Endothelial cell of umbilical vein (primary cell): Measurements from ENCODE around the gene XXYLT1. TPM values are rescaled to one million over a fixed set of nuclear protein-coding genes. Genes with fewer than 3 reads are reported as not detected.

ENCODE experiments used
- BruUV-seq: library from RNA; stranded (reverse); fragments of 400-500 nt; replicated peaks from 2 replicates; lab custom pipeline; 2021; lab: Mats Ljungman, UMichigan
- CTCF ChIA-PET: fragments of 300-600, 350-600 bp; sonication (Branson Sonifier 250); formaldehyde crosslinking; loops from one replicate; lab custom pipeline; 2021; ENCODE audit warnings: antibody characterized with exemption, inconsistent platforms; lab: Charles Lee
- POLR2A ChIA-PET: fragments of 300-600, 350-600 bp; sonication (Branson Sonifier 250); formaldehyde crosslinking; loops from one replicate; lab custom pipeline; 2021; ENCODE audit warnings: antibody characterized with exemption, inconsistent platforms; lab: Charles Lee
- DNase-seq: peaks from one replicate; pipeline ENCODE4 v3.0.0-alpha.2; 2011; ENCODE audit warnings: low read depth, low spot score
- FAIRE-seq: peaks from 2 replicates; lab custom pipeline; 2011; peaks lifted over from hg19 to GRCh38; lab: Jason Lieb, UNC
- H2AFZ ChIP-seq: 2 replicates; pipeline ENCODE4 v1.6.0; 2012; ENCODE audit warnings: low read depth, low read length, control low read depth, inconsistent platforms
- H3K27ac ChIP-seq: 2 replicates; pipeline ENCODE4 v1.5.1; 2011; ENCODE audit warnings: low read depth, mild to moderate bottlenecking, control low read depth, low read length, moderate library complexity; ENCODE audit not compliant: insufficient read depth
- H3K27me3 ChIP-seq, 2 experiments: 2 replicates each; pipeline versions ENCODE4 v1.6.0 to v1.6.1; 2011; ENCODE audit warnings: low read length in 2 of 2, mixed read lengths in 1 of 2; ENCODE audit not compliant: control insufficient read depth in 2 of 2, insufficient read depth in 2 of 2
- H3K36me3 ChIP-seq, 2 experiments: 2 replicates in 1 of 2; 3 replicates in 1 of 2; pipeline ENCODE4 v1.5.1; 2011; ENCODE audit warnings: low read length in 2 of 2, mild to moderate bottlenecking in 1 of 2, moderate library complexity in 1 of 2; ENCODE audit not compliant: control insufficient read depth in 2 of 2, insufficient read depth in 2 of 2; ENCODE audit errors: extremely low read depth in 1 of 2
- H3K4me1 ChIP-seq: 3 replicates; pipeline ENCODE4 v1.5.1; 2011; ENCODE audit warnings: mild to moderate bottlenecking, low read length; ENCODE audit not compliant: control insufficient read depth, insufficient read depth; ENCODE audit errors: extremely low read depth
- H3K4me2 ChIP-seq: 2 replicates; pipeline ENCODE4 v1.6.1; 2011; ENCODE audit warnings: low read length, control low read depth, mixed read lengths; ENCODE audit not compliant: insufficient read depth
- H3K4me3 ChIP-seq, 3 experiments: fragments of 200-600 bp in 1 of 3; sonication (generic), shearing (Covaris generic) in 1 of 3; replicated peaks in 1 of 3; 2 replicates each; pipeline ENCODE4 v1.5.1; 2011 to 2016; ENCODE audit warnings: control low read depth in 3 of 3, low read length in 3 of 3, mild to moderate bottlenecking in 2 of 3, inconsistent platforms in 1 of 3, low read depth in 1 of 3, moderate library complexity in 1 of 3; ENCODE audit not compliant: insufficient read depth in 1 of 3
- H3K79me2 ChIP-seq: 2 replicates; pipeline ENCODE4 v1.6.0; 2012; ENCODE audit warnings: low read length, inconsistent platforms; ENCODE audit not compliant: control insufficient read depth, insufficient read depth
- H3K9ac ChIP-seq: replicated peaks from 2 replicates; pipeline ENCODE3; 2011; ENCODE audit warnings: low read length, control low read depth; ENCODE audit not compliant: insufficient read depth; ENCODE audit errors: extremely low read depth
- H3K9me1 ChIP-seq: replicated peaks from 3 replicates; pipeline ENCODE4 v1.6.0; 2011; ENCODE audit warnings: mild to moderate bottlenecking, low read length; ENCODE audit not compliant: control insufficient read depth, insufficient read depth; ENCODE audit errors: extremely low read depth
- H3K9me3 ChIP-seq: replicated peaks from 2 replicates; pipeline ENCODE4 v1.5.1; 2012; ENCODE audit warnings: low read length, inconsistent platforms; ENCODE audit not compliant: control insufficient read depth, insufficient read depth
- H4K20me1 ChIP-seq: replicated peaks from 2 replicates; pipeline ENCODE3; 2011; ENCODE audit warnings: mild to moderate bottlenecking, low read length; ENCODE audit not compliant: control insufficient read depth, insufficient read depth; ENCODE audit errors: extremely low read depth
- CTCF ChIP-seq, 2 donors: IDR thresholded peaks; 1 replicate in 1 of 2; 2 replicates in 1 of 2; pipeline ENCODE4 v1.5.1; 2011; ENCODE audit warnings: low read length in 2 of 2, mild to moderate bottlenecking in 2 of 2, moderate library complexity in 2 of 2, control low read depth in 1 of 2, inconsistent platforms in 1 of 2, low read depth in 1 of 2; ENCODE audit not compliant: insufficient read depth in 1 of 2; ENCODE audit errors: extremely low read depth in 1 of 2
- EZH2 ChIP-seq: IDR thresholded peaks from 2 replicates; pipeline ENCODE4 v1.6.1; 2012; ENCODE audit warnings: borderline replicate concordance, low read depth, mild to moderate bottlenecking, moderate library complexity, low read length, inconsistent platforms; ENCODE audit not compliant: severe bottlenecking
- FOS ChIP-seq: IDR thresholded peaks from 2 replicates; pipeline ENCODE4 v1.6.1; 2011; ENCODE audit warnings: mild to moderate bottlenecking, low read length, moderate library complexity, borderline replicate concordance; ENCODE audit not compliant: insufficient read depth
- GATA2 ChIP-seq: IDR thresholded peaks from 2 replicates; pipeline ENCODE4 v1.7.0; 2011; ENCODE audit warnings: low read depth, mild to moderate bottlenecking, moderate library complexity, mixed read lengths, low read length; ENCODE audit not compliant: insufficient read length, insufficient read depth
- JUN ChIP-seq: IDR thresholded peaks from 2 replicates; pipeline ENCODE4 v1.6.1; 2011; ENCODE audit warnings: borderline replicate concordance, low read depth; ENCODE audit not compliant: insufficient read length, insufficient read depth
- MAX ChIP-seq: IDR thresholded peaks from 2 replicates; pipeline ENCODE4 v1.6.1; 2011; ENCODE audit not compliant: insufficient read depth, insufficient read length
- MYC ChIP-seq: IDR thresholded peaks from one replicate; pipeline ENCODE4 v1.6.1; 2011; ENCODE audit warnings: mild to moderate bottlenecking, low read depth, low read length
- POLR2A ChIP-seq: IDR thresholded peaks from 2 replicates; pipeline ENCODE4 v1.6.1; 2012; ENCODE audit warnings: low read depth, mild to moderate bottlenecking, control low read depth, low read length
- POLR2AphosphoS5 ChIP-seq: IDR thresholded peaks from 2 replicates; pipeline ENCODE4 v1.6.1; 2012; ENCODE audit warnings: low read depth, mild to moderate bottlenecking, control low read depth, low read length, moderate library complexity; ENCODE audit not compliant: insufficient read depth
- dilution Hi-C: fragments of 300-500 bp; cut with MboI; formaldehyde crosslinking; loops from one replicate; pipeline ENCODE4 v1.15.0; 2019; ENCODE audit warnings: low sequenced_read_pairs; ENCODE audit not compliant: extremely low pct_ligation_motif_present
- intact Hi-C: fragments of 100-400 bp; cut with micrococcal nuclease; formaldehyde crosslinking; loops from one replicate; pipeline ENCODE4 v1.10.0; 2022
- polyA plus RNA-seq, 4 experiments: library from polyadenylated mRNA; depleted of rRNA in 3 of 4; stranded (reverse) in 3 of 4; unstranded in 1 of 4; fragments of >200 nt; gene quantifications; 2 replicates each; pipeline versions ENCODE4 v1.2.1 to v1.2.3, GENCODE V29; 2011 to 2012; ENCODE audit warnings: missing spikeins in 1 of 4
- total RNA-seq: library from RNA; stranded (reverse); gene quantifications from 2 replicates; pipeline ENCODE4 v1.2.3, GENCODE V29; 2021

Gene XXYLT1
- total and polyA plus RNA-seq, 2 donors (not counting 3 experiments of a cell fraction or from before 2014, with no cell fraction given), result 54.4 to 78.1 TPM

GRCh38 chr3:195165790-195166189, 105.2 kb downstream of the XXYLT1 start:
- DNase-seq, result no peak
- ChIA-PET POLR2A (no interaction called here), CTCF (interaction anchor here (0.7 kb wide), 1 partner anchor 11 kb away, joined by 3 read pairs; no protein-coding TSS in a partner anchor)
- H3K9me3 ChIP-seq, result no peaks in the 10 kb centered on the region
- H3K79me2 ChIP-seq, result peaks cover 2% of the 10 kb centered on the region
- dilution Hi-C loops, result no loop called here
- FAIRE-seq, result no peak
- no peak overlapping the region for H3K27ac ChIP-seq
- intact Hi-C loops, result no loop called here
- H3K27me3 ChIP-seq, result no peaks in the 10 kb centered on the region
- H3K4me2 ChIP-seq, result no peak overlapping the region
- no peaks in the 10 kb centered on the region for H3K36me3 ChIP-seq
- H3K9me1 ChIP-seq, result no peaks in the 10 kb centered on the region
- BruUV-seq, result no TSS peak
- peaks cover 58% of the 10 kb centered on the region for H3K4me1 ChIP-seq
- no peak overlapping the region for H3K9ac ChIP-seq
- H2AFZ ChIP-seq, result no peak overlapping the region
- no peak overlapping the region for H3K4me3 ChIP-seq
- TF ChIP-seq POLR2AphosphoS5 (no peak), POLR2A (no peak), MAX (no peak)
- H4K20me1 ChIP-seq, result no peaks in the 10 kb centered on the region

GRCh38 chr3:195165265-195165609, 105.7 kb downstream of the XXYLT1 start:
- intact Hi-C loops, result no loop called here
- Histone ChIP-seq H3K9ac (no peak overlapping the region), H3K4me1 (peaks cover 59% of the 10 kb centered on the region), H3K9me1 (no peaks in the 10 kb centered on the region), H3K36me3 (no peaks in the 10 kb centered on the region), H2AFZ (no peak overlapping the region), H4K20me1 (no peaks in the 10 kb centered on the region), H3K4me3 (no peak overlapping the region), H3K27ac (peak overlapping the region; percentile 23), H3K4me2 (no peak overlapping the region), H3K9me3 (no peaks in the 10 kb centered on the region), H3K79me2 (peaks cover 2% of the 10 kb centered on the region), H3K27me3 (no peaks in the 10 kb centered on the region)
- ChIA-PET POLR2A (no interaction called here), CTCF (interaction anchor here (0.7 kb wide), 1 partner anchor 10 kb away, joined by 3 read pairs; no protein-coding TSS in a partner anchor)
- no TSS peak for BruUV-seq
- dilution Hi-C loops, result no loop called here
- FAIRE-seq (no peak), DNase-seq (no peak)
- TF ChIP-seq GATA2 (no peak), EZH2 (no peak), MYC (no peak), POLR2AphosphoS5 (no peak), CTCF (IDR thresholded peaks at IDR 0.05; ENCODE audit: extremely low read depth in 1 of 2, insufficient read depth in 1 of 2, low read depth in 1 of 2, low read length in 2 of 2) (no peak), POLR2A (no peak), JUN (no peak), FOS (no peak), MAX (no peak)
